Stimulated activated CD4-positive, alpha-beta T cell treated with anti-CD3 and anti-CD28 coated beads, Interleukin-2, amount 100 ng/mL, for 4 hours (primary cell): ENCODE data around the gene XCL1.
A peak's percentile ranks its signal among the peaks of the same experiment; 100 is the strongest.
"Not testable (repeated sequence)": the region's sequence is repeated elsewhere in the genome, so short reads cannot be mapped to it uniquely, and the experiment has no call there.

Source experiments
- DNase-seq: peaks from one replicate; pipeline ENCODE4 v3.0.0-alpha.2; 2020; ENCODE audit warnings: low read depth

The XCL1 gene

GRCh38 chr1:168567568-168567967 lies 8.8 kb upstream of the XCL1 start:
- DNase-seq: no peak

- DNase-seq: no peak
Measured at GRCh38 chr1:168568346-168568745, 8.1 kb upstream of the XCL1 start.

DNA sequence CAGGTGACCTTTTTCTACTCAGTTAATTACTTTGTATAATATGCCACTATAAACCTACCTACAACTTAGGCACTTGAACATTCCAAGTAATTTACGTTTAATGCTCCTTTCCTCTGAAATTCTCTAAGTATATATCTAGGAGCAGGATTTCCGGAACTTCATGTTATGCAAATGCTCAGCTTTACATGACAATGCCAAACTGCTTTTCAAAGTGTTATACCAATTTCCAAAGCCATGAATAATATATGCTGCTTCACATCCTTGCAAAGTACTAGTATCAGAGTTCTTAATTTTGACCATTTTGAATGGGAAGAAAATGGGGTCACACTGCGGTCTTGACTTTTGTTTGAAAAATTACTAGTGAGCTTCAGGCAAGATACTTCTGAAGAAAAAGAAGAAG lies 5.8 kb upstream of the XCL1 start:
- no peak for DNase-seq

GRCh38 chr1:168572633-168573032 lies 3.8 kb upstream of the XCL1 start:
- DNase-seq: no peak

DNA sequence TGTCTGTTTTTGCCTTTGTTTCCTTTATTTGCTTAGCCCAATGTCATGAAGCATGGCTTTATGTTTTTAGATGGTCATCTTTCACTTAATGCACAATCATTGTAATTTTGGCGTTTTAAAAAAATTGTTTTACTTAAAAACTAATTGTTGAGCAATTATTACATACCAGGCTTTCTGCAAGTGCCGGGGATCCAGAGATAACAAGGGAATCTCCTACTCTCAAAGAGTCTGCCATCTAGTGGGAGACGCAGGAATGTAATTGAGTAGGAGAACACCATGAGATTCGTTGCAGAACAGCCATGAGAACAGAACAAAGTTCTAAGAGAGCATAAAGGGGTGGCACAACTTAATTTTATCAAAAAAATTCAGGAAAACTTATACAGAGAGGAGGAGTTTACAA lies 2.2 kb upstream of the XCL1 start:
- peak; percentile 18 for DNase-seq

GRCh38 chr1:168578531-168579185 lies 2.3 kb downstream of the XCL1 start:
- DNase-seq: not testable (repeated sequence)

DNA sequence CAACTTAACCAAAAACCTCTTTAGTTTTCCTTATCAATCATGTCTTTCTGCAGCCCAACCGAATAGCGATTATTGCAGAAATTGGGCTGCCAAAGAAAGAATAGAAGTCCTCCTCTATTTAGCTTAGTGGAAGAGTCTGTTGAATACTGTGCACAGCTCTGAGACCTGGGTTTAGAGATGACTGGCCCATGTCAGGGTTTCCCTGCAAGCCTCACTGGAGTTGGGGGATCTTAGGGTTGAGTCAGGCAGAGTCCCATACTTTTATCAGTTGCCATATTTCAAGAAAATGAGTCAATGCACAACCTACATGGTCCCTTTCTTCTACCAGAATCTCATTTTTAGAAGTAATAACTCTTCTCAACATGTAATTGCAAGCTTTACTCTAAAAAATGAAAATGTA lies 3.9 kb downstream of the XCL1 start:
- not testable (repeated sequence) for DNase-seq

DNA sequence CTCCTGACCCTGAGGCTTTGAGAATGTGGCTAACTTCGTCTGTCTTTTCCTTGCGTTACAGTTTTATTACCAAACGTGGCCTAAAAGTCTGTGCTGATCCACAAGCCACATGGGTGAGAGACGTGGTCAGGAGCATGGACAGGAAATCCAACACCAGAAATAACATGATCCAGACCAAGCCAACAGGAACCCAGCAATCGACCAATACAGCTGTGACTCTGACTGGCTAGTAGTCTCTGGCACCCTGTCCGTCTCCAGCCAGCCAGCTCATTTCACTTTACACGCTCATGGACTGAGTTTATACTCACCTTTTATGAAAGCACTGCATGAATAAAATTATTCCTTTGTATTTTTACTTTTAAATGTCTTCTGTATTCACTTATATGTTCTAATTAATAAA lies 4.6 kb downstream of the XCL1 start:
- not testable (repeated sequence) for DNase-seq

DNA sequence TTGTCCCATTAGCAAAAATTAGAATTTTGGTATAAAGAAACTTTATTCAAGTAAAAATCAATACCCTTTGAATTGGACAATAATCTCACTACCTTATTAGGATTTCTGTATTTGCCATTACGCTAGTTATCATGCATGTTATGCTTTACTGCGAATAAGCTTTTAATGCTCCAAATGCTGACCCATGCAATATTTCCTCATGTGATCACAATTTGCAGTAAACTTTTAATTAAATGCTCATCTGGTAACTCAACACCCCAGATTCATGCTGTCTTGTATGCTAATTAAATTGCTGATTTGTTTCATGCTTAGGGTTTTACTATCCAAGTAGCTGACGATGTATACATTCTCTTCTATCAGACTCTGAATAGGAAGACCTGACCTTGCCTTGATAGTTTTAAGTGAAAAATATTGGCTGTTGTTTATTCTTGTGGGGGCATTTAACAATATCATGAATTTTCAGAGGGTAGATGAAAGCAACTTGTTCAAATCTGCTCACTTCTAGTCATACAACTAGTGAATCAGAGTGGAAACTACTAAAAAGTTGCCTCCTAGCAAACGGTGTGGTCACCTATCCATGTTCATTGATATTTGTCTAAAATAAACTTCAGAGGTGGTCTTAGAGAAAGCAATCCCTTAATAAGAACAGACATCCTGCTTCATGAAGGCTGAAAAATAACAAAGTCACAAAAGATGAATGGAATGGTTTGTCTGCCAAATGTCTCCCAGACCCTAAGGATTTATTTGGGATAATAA lies 5.6 kb downstream of the XCL1 start:
- no peak for DNase-seq

DNA sequence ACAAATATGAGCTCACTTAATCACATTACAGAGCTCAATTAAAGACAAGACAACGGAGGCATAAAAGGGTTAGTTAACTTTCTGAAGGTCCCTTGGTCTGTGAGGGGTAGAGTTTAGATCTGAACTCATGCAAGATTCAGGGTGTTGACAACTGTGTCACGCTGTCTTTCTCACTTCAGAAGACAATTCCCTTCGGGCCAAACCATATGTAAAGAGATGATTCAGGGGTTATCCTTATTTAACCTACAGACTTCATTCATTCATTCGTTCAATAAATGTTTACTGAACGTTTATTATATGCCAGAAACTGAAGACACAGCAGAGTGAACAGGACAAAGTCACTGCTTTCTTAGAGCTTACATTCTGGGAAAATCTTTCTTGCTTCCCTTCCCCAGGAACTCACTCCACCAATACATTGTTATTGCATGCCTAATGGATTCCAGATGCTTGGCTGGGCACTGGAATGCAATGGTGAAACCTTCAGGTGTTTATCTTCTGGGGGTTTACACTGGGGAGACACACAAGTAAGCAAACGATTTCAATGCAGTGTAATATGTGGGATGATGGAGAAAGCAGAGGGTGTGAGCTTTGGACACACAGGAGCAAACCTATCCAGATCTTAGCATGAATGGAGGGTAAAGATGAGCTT lies 6.4 kb downstream of the XCL1 start:
- no peak for DNase-seq

GRCh38 chr1:168583571-168583970 lies 7.2 kb downstream of the XCL1 start:
- DNase-seq: no peak

GRCh38 chr1:168585191-168585590 lies 8.8 kb downstream of the XCL1 start:
- no peak for DNase-seq

DNA sequence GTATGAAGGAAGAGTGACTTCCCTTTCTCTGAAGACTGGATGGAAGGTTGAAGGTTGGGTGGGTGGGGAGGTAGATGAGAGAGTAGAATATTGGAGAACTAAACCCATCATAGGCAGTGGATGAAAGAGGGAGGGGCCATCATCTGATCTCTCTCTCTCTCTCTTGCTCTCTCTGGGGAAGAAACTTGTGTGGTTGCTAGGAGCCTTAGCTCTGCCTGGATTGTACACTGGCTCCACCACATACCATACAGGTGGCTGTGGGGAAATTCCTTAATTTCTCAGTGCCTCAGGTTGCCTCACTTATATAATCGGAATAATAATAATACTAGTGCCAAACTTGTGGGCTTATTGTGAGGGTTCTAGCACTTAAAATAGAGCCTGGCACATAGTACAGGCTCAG lies 9.5 kb downstream of the XCL1 start:
- DNase-seq: no peak

GRCh38 chr1:168589167-168589566 lies 12.8 kb downstream of the XCL1 start:
- DNase-seq: no peak

DNA sequence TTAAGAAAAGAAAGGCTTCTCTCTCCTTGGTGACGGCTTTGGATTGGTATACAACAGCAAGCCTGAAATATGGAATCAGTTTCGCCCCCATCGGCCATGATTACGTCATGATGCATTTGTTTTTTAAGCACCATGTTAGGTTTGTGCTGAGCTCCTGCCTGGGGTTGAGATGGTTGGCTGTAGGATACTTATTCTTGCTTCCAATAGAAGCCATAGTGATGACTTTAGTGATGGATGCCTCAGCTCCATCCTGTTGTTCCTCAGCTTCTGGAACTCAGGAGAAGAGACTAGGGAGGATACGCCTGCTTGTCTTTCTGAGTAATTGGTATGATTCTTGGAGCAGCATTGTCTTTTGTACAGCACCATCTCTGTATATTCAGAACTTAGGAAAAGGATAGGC lies 14.7 kb downstream of the XCL1 start:
- DNase-seq: no peak

DNA sequence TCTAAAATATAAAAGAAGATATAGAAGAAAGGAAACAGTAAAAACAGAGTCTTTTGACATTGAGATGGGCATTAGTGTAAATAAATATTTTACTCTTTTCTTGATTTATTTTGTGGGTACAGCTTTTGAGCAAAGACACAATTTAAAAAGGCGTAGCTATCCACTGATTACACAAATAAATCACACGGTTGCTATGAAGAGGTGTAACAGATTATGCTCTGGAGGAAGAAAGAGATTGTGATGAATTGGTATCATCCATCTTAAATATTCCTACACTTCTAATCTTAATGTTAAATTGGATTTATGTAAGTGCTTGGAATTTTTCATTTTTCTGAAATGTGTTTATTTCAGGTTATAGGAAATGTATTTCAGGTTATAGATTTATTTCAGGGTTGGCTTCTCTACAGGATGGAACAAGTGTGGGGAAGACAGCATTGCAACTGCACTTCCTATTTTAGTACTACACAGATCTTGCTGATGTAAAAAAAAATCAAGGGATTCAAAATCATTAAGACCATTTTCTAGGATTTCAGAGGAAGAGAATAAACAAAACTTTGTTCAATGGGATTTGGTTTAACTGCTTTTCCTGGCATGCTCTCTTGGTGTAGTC lies 15.3 kb downstream of the XCL1 start:
- no peak for DNase-seq

DNA sequence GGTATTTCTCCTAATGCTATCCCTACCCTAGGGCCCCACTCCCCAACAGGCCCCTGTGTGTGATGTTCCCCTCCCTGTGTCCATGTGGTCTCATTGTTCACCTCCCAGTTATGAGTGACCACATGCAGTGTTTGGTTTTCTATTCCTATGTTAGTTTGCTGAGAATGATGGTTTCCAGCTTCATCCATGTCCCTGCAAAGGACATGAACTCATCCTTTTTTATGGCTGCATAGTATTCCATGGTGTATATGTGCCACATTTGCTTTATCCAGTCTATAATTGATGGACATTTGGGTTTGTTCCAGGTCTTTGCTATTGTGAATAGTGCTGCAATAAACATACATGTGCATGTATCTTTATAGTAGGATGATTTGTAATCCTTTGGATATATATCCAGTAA lies 19.0 kb downstream of the XCL1 start:
- DNase-seq: not testable (repeated sequence)

GRCh38 chr1:168598125-168598524 lies 21.7 kb downstream of the XCL1 start:
- no peak for DNase-seq

DNA sequence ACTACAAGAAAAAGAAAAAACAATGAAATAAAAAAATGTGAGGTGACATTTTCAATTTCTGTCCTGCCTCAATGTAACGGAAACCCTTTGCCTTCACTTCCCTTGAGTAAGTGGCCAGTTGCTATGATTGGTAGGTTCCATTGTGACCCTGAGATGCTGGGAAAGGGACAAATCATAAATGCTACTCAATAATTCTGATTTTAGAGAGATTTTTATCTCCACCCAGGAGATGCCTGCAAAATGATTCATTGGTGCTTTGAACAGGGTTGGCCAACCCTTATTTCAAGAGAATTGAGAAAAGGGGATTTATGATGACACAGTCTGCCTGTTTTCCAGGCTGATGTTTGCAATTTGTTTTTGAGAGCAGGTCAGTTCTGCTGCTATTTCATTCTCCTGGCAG lies 22.5 kb downstream of the XCL1 start:
- no peak for DNase-seq

- DNase-seq: no peak
Measured at GRCh38 chr1:168599641-168600040, 23.2 kb downstream of the XCL1 start.

- DNase-seq: no peak
Measured at GRCh38 chr1:168601051-168601450, 24.6 kb downstream of the XCL1 start.

DNA sequence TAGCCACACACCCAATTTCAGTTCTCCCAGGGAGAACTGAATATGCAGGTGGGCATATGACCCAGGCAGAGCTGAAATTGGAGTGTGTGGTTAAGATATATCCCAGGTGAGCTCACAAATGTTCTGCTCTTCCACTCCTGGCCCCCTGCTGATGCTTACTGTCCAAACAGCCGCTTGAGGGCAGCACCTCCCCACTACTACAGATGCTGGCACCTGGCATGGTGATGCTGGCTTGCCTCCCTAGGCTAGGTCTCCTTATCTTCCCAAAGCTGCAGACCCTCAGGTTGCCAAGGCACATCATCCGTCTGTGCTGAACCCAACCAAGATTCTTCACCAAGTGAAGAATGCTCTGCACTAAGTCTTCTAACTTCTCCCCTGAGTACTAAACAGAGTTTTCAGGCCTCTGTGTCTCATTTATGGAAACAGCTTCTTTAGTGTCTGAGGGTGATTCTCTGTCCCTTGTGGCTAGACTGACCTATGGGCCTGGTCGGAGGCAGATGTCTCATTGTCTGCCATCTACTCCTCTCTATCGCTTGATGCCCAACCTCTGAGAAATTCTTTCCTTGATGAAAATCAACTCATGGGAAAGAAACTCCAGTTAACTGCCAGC lies 27.2 kb downstream of the XCL1 start:
- peak; percentile 46 for DNase-seq

GRCh38 chr1:168605443-168605842 lies 29.0 kb downstream of the XCL1 start:
- no peak for DNase-seq
